Measurements from ENCODE around the gene CD300A.
A peak's percentile ranks its signal among the peaks of the same experiment; 100 is the strongest.

The CD300A gene

DNA sequence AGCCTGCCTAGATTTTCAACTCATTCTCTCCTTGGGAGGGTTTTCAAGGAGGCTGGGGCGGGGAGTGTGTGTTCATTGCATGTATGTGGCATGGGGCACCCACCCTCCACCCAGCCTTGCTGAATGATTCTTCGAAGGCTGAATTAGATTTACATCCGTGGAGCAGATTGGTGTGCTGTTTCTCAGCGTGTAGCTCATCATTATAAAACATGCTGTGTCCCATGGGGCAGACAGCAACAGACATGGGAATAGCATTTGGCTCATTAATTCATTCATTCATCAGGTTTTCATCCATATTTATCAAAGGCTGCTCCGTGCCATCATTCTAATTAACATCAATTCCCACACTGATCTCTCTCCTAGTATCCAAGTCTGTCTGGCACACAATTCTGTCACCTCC lies 10.6 kb upstream of the CD300A start:
- DNase-seq: no peak

DNA sequence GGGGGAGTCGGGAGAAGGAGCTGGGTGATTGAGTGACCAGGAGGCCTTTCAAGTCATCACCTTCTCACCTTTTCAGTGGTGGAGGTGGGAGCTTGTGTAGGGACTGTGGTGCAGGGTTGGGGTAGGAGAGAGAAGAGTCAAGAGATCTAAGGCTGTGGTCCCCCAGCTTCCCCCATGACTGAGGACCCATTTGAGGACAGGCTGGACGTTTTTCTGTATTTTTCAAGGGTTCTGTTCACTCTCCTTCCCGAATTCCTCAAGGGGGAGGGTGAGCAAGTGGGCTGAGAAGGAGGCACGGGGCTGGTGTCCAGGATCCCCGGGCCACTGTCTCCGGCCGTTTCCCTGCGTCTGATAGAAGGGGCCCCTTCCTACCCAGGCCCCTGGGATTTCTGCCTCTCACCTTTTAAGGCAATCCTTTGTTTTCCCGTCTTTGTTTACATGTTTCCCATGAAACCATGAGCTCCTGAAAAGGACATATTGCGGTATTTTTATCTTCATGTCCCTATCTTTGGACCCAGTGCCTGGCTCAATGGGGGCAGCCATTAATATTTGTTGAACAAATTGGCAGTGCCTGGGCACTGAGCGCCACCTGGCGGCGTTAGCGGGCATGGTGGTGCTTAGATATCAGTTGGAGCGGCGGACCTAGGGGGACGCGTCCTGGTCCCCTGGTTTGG lies 9.2 kb upstream of the CD300A start:
- peak; percentile 79 for DNase-seq

DNA sequence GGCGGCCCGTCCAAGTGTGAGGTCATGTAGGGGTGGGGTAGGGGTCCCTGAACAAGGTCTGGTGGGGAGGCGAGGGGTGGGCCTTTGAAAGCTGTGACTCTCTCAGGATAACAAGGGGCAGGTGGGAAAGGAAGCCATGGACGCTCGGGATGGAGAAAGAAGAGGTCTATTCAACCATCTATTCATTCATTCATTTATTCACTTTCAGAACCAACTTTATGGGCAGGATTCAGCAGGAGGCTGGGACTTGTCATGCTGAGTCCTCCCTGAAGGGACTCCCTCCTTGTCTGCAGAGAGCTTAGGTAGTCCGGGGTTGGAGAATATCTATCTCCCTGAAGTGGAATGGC lies 8.6 kb upstream of the CD300A start:
- DNase-seq: no peak

DNA sequence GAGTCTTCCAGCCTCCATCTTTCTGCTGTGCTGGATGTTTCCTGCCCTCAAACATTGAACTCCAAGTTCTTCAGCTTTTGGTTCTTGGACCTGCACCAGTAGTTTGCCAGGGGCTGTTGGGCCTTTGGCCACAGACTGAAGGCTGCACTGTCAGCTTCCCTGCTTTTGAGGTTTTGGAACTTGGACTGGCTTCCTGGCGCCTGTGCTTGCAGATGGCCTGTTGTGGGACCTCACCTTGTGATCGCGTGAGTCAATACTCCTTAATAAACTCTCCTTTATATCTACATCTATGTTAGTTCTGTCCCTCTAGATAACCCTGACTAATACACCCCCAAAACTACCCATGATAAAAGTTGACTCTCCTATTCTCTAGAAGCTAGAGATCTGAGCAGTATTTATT lies 7.6 kb upstream of the CD300A start:
- no peak for DNase-seq

DNA sequence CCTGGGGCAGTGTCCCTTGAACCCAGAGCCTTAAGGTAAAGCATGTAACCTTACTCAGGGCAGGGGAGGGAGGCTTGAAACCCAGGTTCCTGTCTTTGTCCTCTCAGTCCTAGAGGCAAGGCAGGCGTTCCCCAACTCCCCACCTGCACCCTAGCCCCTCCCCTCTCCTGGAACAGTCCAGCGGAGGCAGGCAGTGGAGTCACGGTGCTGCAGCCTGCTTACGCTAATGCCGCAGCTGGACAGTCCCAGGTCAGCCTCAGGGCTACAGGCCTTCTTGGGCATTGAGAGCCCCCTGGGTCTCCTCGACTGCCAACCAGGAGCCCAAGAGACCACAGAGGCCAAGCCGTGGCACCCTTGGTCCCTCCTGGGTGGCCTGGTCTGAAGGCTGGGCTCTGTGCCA lies 6.8 kb upstream of the CD300A start:
- DNase-seq: no peak

DNA sequence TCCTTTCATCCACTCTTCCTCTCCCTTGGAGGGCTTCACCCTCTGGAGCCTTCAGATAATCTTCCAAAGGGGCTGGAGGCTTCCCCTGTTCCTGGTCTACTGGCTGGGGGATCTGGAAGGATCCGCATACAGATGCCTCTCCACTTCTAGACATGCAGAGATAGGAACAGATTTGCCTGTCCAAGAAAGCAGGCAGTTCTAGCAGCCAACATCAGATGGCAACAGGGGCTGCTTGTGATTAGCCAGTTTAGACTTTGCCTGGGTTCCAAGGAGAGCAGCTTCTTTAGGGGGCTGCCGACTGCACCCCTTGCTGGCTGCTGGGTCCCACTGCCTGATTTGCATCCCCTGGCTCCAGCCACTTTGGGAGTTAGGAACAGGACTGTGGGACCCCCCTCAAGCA lies 6.2 kb upstream of the CD300A start:
- DNase-seq: no peak

DNA sequence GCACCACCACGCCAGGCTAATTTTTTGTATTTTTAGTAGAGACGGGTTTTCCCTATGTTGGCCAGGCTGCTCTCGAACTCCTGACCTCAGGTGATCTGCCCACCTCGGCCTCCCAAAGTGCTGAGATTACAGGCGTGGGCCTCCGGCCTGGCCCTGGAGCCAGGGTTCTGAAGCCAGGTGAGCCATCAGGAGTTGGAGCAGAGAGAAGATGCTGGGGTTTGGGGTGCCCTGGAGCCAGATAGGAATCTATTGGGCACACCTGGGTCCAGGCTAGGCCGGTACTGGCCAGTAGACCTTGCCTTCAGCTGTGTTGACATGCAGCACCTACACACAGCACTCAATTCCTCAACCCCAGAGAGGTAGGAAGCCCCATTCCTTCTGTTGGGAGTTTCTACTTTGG lies 5.4 kb upstream of the CD300A start:
- DNase-seq: no peak

DNA sequence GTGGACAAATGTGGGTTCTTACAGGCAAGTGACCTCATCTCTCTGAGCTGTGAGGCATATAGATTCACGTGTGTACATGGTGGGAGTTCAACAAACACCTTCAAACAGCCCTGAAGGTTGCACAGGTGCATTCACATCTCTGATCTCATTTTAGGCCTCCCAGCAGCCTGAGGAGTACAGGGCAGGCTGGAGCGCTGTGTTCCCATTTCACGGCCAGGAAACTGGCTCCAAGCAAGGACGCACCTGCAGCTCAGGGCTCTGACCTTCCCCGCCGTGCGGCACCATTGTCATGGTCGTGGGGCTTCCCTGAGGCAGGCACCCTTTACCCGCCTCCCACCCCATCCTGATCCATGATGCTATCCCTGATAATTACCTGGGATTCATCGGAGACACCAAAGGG lies 4.8 kb upstream of the CD300A start:
- DNase-seq: no peak

DNA sequence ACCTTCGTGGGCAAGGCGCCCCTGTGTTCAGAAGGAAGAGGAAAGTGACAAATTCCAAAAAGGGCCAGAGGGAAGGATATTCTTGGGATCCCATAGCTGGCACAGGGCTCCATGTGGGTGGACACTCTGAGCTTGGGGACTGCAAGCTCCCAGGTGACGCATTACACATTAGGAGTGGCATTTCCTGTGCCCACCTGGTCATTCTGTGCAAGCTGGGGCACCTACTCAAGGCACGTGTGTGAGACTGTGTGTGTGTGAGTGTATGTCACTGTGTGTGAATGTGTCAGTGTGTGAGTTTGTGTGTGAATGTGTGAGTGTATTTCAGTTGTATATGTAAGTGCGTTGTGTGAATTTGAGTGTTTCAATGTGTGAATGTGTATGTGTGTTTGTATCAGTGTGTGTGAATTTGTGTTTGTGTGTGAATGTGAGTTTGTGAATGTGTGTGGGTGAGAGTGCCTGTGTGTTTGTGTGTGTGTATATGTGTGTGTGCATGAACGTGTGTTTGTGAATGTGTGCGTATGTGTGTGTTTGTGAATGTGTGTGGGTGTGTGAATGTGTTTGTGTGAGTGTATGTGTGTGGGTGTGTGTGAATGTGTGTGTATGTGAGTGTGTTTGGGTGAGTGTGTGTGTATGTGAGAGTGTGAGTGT lies 1.6 kb upstream of the CD300A start:
- DNase-seq: peak; percentile 23

DNA sequence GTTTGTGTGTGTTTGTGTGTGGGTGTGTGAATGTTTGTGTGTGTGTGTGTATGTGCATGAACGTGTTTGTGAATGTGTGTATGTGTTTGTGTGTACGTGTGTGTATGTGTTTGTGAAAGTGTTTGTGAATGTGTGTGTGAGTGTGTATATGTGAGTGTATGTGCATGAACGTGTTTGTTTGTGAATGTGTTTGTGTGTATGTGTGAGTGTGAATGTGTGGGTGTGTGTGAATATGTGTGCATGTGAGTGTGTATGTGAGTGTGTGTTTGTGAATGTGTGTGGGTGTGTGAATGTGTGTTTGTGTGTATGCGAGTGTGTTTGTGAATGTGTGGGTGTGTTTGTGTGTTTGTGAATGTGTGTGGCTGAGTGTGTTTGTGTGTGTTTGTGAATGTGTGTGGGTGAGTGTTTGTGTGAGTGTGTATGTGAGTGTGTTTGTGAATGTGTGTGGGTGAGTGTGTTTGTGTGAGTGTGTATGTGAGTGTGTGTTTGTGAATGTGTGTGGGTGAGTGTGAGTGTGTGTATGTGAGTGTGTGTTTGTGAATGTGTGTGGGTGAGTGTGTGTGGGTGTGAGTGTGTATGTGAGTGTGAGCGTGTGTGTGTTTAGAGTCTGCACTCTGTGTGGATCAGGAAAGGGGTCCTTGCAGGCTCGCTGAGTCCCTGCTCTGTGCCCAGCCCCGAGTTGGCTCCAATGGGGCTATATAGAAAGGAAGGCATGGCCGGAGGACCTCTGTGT lies 890 bp upstream of the CD300A start:
- DNase-seq: peak; percentile 10

DNA sequence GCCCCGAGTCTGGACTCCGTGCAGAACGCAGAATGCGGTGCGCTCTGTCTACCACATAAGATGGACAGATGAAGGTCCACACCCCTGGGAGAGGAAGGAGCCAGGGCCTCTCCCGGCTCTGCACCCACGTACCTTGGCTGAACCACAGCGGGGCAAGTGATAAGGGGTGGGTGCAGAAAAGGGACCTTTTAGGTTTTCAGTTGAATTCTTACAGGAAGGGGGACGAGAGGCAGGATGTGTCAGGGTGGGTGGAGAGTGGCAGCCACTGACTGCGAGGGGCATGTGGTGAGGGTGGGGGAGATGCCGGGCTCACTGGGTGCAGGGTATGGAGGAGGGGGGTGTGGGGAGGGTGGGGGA lies 372 bp downstream of the CD300A start:
- peak; percentile 48 for DNase-seq

DNA sequence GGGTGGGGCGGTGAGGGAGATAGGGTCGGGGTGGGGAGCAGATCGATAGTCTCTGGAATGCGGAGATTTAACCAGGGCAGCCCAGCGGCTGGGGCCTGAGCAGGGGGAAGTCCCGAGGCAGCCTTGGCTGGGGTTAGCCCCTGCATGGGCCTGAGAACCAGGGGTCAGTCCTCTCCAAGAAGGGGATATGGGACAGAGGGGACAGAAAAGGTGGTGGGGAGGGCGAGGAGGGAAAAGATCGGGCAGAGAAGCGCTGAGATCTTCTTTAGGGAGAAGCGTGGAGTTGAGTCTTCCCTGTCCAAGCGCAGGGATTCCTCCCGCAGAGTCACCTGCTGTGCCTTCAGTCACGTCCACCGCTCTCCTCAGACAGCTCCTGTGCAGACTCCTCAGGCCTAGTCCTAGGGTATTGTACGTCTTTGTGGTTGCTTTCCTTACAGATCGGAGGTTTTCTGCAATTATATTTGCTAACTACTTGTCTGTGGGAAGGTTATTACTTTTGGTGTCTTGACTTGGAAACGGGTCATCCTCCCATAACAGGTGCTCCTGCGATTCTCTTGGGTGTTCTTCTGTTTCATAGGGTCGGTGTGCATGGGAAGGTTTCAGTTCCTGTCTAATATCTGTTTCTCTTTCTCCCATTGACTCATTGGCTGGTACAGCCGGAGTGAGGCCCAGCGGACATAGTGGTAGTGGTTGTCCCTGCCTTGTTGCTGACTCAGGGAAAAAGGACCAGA lies 952 bp downstream of the CD300A start:
- DNase-seq: peak; percentile 44

DNA sequence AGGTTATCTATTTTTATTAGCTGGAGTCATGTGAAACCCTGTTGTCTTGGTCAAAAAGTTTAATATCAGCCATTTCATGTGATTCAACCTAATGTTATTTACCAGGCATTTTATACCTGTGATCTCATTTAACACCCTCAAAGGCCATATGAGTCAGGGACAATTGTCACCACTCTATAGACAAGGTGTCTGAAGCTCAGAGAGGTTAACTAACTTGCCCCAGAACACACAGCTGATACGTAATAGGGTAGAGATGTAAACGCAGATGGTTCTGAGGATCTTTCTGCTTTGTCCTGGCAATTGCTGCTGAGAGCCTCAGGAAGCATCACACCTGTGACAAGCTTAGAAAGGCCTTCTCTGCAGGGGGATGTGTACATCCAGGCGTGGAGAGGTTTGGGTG lies 4.9 kb downstream of the CD300A start:
- peak; percentile 31 for DNase-seq

DNA sequence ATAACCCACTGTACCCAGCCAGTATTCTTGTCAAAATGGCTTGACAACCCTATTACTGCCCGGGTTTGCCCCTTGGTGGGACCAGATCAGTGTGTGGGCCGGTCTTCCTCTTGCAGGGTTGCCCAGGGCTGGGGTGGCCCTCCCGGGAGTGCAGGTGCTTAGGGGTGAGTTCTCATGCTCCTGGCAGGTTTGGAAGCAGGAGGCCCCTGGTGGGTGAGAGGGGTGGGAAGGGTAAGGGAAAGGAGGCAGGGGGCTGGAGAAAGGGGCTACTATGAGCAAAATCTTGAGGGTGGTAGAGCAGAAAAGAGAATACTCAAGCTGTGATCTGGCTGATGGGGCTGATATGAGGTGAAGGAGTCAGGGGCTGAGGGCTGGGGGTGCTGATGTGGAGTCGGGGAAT lies 6.5 kb downstream of the CD300A start:
- DNase-seq: no peak

DNA sequence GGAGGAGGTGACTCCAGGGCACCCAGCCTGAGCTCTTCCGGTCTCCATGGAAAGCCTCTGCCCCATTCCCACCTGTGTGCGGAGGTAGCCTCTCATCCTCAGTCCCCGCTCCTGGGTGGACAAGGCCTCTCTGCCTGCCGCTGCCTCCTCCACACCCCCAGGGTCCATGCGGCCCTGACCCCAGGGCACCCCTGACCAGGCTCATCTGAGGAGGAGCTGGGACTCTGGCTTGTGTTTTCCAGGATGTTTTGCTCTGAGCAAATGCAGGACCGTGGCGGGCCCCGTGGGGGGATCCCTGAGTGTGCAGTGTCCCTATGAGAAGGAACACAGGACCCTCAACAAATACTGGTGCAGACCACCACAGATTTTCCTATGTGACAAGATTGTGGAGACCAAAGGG lies 6.9 kb downstream of the CD300A start:
- no peak for DNase-seq

DNA sequence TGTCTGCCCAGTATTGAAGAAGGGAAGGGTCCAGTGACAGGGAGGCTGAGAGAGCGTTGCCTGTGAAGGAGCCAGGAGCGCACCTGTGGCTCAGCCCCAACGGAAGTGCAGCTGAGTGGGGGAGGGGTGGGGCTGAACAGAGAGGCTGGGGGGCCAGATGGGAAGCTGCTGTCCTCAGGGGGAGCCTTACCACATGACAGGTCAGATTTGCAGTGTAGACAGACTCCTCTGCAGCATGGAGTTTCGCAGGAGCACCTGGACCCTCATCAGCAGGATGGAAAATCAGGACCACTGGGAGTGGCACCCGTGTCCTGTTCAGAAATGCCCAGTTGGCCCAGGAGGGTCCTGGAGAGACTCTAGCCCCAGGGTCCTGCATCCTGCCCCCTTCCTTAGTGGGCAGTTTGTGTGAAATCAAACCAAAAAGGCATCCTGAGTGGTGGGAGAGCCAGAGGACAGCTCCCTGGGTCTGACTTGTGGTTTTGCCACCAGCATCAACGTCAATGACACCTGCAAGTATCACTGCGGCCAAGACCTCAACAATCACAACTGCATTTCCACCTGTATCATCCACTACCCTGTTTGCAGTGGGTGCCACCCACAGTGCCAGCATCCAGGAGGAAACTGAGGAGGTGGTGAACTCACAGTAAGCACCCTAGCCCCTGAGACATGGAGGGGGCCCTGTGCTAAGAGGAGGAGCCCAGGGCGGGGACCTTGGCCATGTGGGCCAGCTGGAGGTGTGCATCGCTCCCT lies 7.8 kb downstream of the CD300A start:
- DNase-seq: peak; percentile 45

DNA sequence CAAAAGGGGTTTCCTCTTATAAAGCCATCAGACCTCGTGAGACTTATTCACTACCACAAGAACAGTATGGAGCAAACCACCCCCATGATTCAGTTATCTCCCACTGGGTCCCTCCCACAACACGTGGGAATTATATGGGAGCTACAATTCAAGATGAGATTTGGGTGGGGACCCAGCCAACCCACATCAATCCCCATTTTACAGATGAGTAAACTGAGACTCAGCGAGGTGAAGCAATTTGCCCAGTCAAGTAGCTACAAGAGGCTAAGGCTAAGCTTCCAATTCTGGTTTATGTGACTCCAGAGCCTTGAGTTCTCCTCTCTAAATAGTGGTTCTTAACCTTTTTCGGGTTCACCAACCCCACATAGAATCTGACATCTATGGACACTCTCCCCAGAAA lies 8.8 kb downstream of the CD300A start:
- DNase-seq: no peak

DNA sequence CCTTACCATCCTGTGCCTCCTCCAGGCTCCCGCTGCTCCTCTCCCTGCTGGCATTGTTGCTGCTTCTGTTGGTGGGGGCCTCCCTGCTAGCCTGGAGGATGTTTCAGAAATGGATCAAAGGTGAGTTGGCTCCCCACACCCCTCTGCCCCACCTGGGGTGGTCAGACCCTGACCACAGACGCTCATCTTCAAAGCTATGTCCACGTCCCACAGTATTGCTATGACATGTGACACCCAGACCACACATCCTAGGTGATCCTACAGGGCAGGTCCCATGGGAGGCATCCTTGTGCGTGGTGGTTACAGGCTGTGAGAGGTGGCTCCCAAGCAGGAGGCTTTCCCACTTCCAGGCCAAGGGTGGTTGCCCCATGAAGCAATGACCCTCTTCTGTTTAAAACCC lies 11.0 kb downstream of the CD300A start:
- DNase-seq: no peak

DNA sequence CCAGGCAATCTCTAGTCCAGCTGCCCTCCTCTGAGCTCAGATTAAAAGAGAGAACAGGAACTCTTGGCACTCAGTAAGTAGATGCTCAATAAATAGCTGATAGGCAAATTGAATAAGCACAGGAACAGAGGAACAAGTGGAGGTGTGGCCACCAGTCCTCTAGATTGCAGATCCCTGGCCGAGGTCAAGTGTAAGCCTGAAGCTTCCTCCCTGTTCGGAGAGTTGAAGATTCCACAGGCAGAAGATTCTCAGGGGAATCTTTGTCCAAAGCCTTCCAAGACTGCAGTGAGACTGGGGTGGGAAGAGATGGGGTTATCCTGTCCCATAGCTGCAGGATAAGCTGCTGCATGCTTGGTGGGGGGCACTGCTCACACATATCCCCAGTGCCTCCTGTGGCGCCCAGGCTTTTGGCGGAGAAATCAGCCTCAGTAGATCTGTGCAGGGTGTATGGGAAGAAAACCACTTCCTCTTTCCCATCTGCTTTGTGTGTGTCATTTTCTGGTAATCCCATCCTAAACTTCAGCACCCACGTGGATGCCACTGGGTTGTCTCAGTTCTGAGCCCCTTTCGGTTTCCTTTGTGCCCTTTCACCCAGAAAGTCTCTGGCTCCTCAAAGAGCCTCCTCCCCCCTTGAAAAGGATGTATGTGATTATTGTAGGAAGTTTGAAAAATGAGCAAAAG lies 12.1 kb downstream of the CD300A start:
- DNase-seq: peak; percentile 49

DNA sequence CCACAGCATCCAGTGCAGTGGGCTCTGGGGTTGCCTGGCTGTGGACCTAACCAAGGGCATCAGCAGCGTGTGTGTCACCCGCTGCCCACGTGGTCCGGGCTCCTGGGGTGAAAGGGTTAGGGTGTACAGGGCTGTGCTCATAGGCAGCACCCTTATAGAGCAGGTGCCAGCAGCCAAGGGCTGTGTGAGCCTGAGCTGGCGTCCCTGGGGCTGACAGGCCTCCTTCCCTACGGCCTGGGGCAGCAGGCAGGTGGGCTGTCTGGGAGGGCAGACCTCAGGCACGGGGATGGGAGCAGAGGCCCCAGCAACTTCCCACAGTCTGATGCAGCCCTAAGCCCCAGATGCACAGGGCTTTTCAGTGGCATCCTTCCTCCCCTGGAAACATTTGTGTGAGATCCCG lies 13.9 kb downstream of the CD300A start:
- DNase-seq: no peak

DNA sequence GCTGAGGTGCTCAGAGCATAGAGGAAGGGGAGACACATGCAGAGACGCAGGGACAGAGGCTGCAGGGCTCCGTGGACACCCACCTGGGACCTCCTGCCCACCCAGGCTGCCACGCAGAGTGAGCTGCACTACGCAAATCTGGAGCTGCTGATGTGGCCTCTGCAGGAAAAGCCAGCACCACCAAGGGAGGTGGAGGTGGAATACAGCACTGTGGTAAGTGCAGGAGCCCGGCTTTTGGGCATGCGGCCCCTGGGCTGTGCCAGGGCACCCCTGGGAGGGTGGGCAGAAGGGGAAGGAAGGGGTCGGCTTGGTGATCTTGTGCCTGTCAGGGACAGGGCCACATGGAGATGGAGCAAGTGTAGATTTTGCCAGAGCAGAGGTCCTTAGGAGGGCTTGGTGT lies 15.2 kb downstream of the CD300A start:
- DNase-seq: no peak

DNA sequence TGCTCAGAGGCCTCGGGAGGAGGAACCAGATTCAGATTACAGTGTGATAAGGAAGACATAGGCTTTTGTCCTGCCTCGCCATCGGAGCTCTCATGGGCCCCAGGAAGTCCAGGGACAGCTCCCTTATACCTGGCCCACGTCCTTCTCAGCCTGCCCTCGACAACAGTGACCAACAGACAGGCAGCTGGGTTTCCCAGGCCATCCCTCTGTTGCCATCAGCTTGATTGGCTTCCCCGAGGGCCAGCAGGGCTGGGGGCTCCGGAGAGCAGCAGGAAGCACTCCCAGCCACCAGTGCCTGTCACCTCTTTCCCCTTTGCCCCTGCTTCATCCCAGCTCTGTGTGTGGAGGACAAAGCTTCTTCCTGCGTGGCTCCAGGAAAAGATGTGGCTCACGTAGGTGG lies 17.6 kb downstream of the CD300A start:
- DNase-seq: no peak
